Astrocyte (in vitro differentiated cells and primary cell): Measurements from ENCODE around the gene CNP. TPM values are rescaled to one million over a fixed set of nuclear protein-coding genes. Genes with fewer than 3 reads are reported as not detected.
"Not testable (repeated sequence)": the region's sequence is repeated elsewhere in the genome, so short reads cannot be mapped to it uniquely, and the experiment has no call there.

Experiments used
- DNase-seq: peaks from one replicate; pipeline ENCODE4 v3.0.0-alpha.2; 2010; ENCODE audit warnings: low read depth
- FAIRE-seq: peaks from 2 replicates; lab custom pipeline; 2011; peaks lifted over from hg19 to GRCh38; lab: Jason Lieb, UNC
- H2AFZ ChIP-seq: 2 replicates; pipeline ENCODE4 v1.6.0; 2012; ENCODE audit warnings: low read depth, low read length, inconsistent platforms
- H3K27ac ChIP-seq: 2 replicates; pipeline ENCODE4 v1.5.1; 2011; ENCODE audit warnings: low read depth, low read length, inconsistent platforms
- H3K27me3 ChIP-seq: 2 replicates; pipeline ENCODE4 v1.6.0; 2011; ENCODE audit warnings: low read length, inconsistent platforms; ENCODE audit not compliant: insufficient read depth
- H3K36me3 ChIP-seq: 2 replicates; pipeline ENCODE4 v1.5.1; 2011; ENCODE audit warnings: low read length, inconsistent platforms; ENCODE audit not compliant: insufficient read depth
- H3K4me1 ChIP-seq: 2 replicates; pipeline ENCODE4 v1.5.1; 2011; ENCODE audit warnings: low read length, inconsistent platforms; ENCODE audit not compliant: insufficient read depth
- H3K4me2 ChIP-seq: 2 replicates; pipeline ENCODE4 v1.6.0; 2012; ENCODE audit warnings: low read length, inconsistent platforms
- H3K4me3 ChIP-seq: 2 replicates; pipeline ENCODE4 v1.5.1; 2011; ENCODE audit warnings: low read depth, mild to moderate bottlenecking, low read length, inconsistent platforms; ENCODE audit not compliant: insufficient read depth
- H3K79me2 ChIP-seq: 2 replicates; pipeline ENCODE4 v1.6.0; 2012; ENCODE audit warnings: mild to moderate bottlenecking, low read length, inconsistent platforms; ENCODE audit not compliant: insufficient read depth
- H3K9ac ChIP-seq: 2 replicates; pipeline ENCODE4 v1.6.0; 2012; ENCODE audit warnings: mild to moderate bottlenecking, low read length, inconsistent platforms
- H3K9me3 ChIP-seq: 2 replicates; pipeline ENCODE4 v1.5.1; 2012; ENCODE audit warnings: low read depth, mild to moderate bottlenecking, low read length, inconsistent platforms; ENCODE audit not compliant: insufficient read depth
- H4K20me1 ChIP-seq: 2 replicates; pipeline ENCODE4 v1.6.0; 2012; ENCODE audit warnings: low read length, inconsistent platforms; ENCODE audit not compliant: insufficient read depth
- H3K27ac Mint-ChIP-seq: one replicate; pipeline ENCODE4 v1.8.0; 2021; ENCODE audit warnings: mild to moderate bottlenecking, mixed read lengths; ENCODE audit not compliant: unreplicated experiment
- H3K27me3 Mint-ChIP-seq: one replicate; pipeline ENCODE4 v1.8.0; 2021; ENCODE audit warnings: low read depth, mixed read lengths; ENCODE audit not compliant: unreplicated experiment
- H3K36me3 Mint-ChIP-seq: one replicate; pipeline ENCODE4 v1.8.0; 2021; ENCODE audit warnings: low read depth, mixed read lengths; ENCODE audit not compliant: unreplicated experiment
- H3K4me1 Mint-ChIP-seq: one replicate; pipeline ENCODE4 v1.8.0; 2021; ENCODE audit warnings: low read depth, mixed read lengths; ENCODE audit not compliant: unreplicated experiment
- H3K4me3 Mint-ChIP-seq: one replicate; pipeline ENCODE4 v1.8.0; 2021; ENCODE audit warnings: mild to moderate bottlenecking, moderate library complexity, mixed read lengths; ENCODE audit not compliant: unreplicated experiment
- H3K9me3 Mint-ChIP-seq: one replicate; pipeline ENCODE4 v1.8.0; 2021; ENCODE audit warnings: mild to moderate bottlenecking, mixed read lengths; ENCODE audit not compliant: unreplicated experiment
- CTCF ChIP-seq: IDR thresholded peaks from 2 replicates; pipeline ENCODE4 v1.5.1; 2011; ENCODE audit warnings: low read depth, mild to moderate bottlenecking, inconsistent platforms, low read length, moderate library complexity; ENCODE audit not compliant: insufficient read depth
- EZH2 ChIP-seq: IDR thresholded peaks from 2 replicates; pipeline ENCODE4 v1.6.1; 2012; ENCODE audit warnings: mild to moderate bottlenecking, low read length, inconsistent platforms; ENCODE audit not compliant: insufficient read depth
- total RNA-seq: library from RNA; stranded (reverse); gene quantifications from 2 replicates; pipeline ENCODE4 v1.2.1, GENCODE V29; 2021

The CNP gene
- total RNA-seq, 1 donor from 2014 or later, result 169 TPM

GRCh38 chr17:42002792-42003301 is 36.3 kb downstream of the CNP start:
- Histone ChIP-seq H3K36me3 (peaks cover 16% of the 10 kb centered on the region), H3K9ac (peak overlapping the region; percentile 1), H3K9me3 (no peaks in the 10 kb centered on the region), H3K4me2 (peak overlapping the region; percentile 59), H3K4me1 (peaks cover 20% of the 10 kb centered on the region), H3K27ac (peak overlapping the region; percentile 20), H3K4me3 (no peak overlapping the region), H3K79me2 (peaks cover 76% of the 10 kb centered on the region), H2AFZ (no peak overlapping the region), H3K27me3 (no peaks in the 10 kb centered on the region), H4K20me1 (peaks cover 65% of the 10 kb centered on the region)
- Mint-ChIP-seq H3K4me3 (peak overlapping the region; percentile 46), H3K27me3 (no peaks in the 10 kb centered on the region), H3K36me3 (peaks cover 11% of the 10 kb centered on the region), H3K27ac (peak overlapping the region; percentile 28), H3K9me3 (no peaks in the 10 kb centered on the region), H3K4me1 (peaks cover 34% of the 10 kb centered on the region)
- DNase-seq (peak; percentile 67), FAIRE-seq (no peak)
- TF ChIP-seq EZH2, result no peak
- no peak for TF ChIP-seq CTCF

GRCh38 chr17:42005166-42005565 is 38.6 kb downstream of the CNP start:
- Mint-ChIP-seq H3K27ac (no peak overlapping the region), H3K4me3 (no peak overlapping the region), H3K9me3 (no peaks in the 10 kb centered on the region), H3K4me1 (peaks cover 40% of the 10 kb centered on the region), H3K27me3 (no peaks in the 10 kb centered on the region), H3K36me3 (peaks cover 17% of the 10 kb centered on the region)
- TF ChIP-seq EZH2 (no peak), CTCF (no peak)
- FAIRE-seq (no peak), DNase-seq (no peak)
- Histone ChIP-seq H3K27ac (no peak overlapping the region), H3K79me2 (peaks cover 99% of the 10 kb centered on the region), H3K9me3 (no peaks in the 10 kb centered on the region), H3K36me3 (peaks cover 9% of the 10 kb centered on the region), H3K4me2 (no peak overlapping the region), H3K9ac (no peak overlapping the region), H3K4me1 (peaks cover 20% of the 10 kb centered on the region), H2AFZ (no peak overlapping the region), H3K4me3 (no peak overlapping the region), H3K27me3 (no peaks in the 10 kb centered on the region), H4K20me1 (peaks cover 74% of the 10 kb centered on the region)

- Mint-ChIP-seq H3K4me3 (no peak overlapping the region), H3K9me3 (no peaks in the 10 kb centered on the region), H3K27me3 (no peaks in the 10 kb centered on the region), H3K27ac (peak overlapping the region; percentile 54), H3K36me3 (peaks cover 13% of the 10 kb centered on the region), H3K4me1 (peaks cover 21% of the 10 kb centered on the region)
- H4K20me1 ChIP-seq, result peaks cover 74% of the 10 kb centered on the region
- no peak overlapping the region for H3K4me3 ChIP-seq
- H3K36me3 ChIP-seq, result no peaks in the 10 kb centered on the region
- H3K4me2 ChIP-seq, result no peak overlapping the region
- no peak for TF ChIP-seq EZH2
- TF ChIP-seq CTCF, result no peak
- H3K27me3 ChIP-seq, result no peaks in the 10 kb centered on the region
- H3K9me3 ChIP-seq, result no peaks in the 10 kb centered on the region
- no peak overlapping the region for H2AFZ ChIP-seq
- DNase-seq (no peak), FAIRE-seq (no peak)
- H3K27ac ChIP-seq, result no peak overlapping the region
- H3K9ac ChIP-seq, result no peak overlapping the region
- H3K4me1 ChIP-seq, result peaks cover 8% of the 10 kb centered on the region
- peaks cover 100% of the 10 kb centered on the region for H3K79me2 ChIP-seq
Measured at GRCh38 chr17:42009170-42009569, 42.6 kb downstream of the CNP start.

GRCh38 chr17:42010266-42010680 is 43.7 kb downstream of the CNP start:
- not testable (repeated sequence) for H3K4me3 Mint-ChIP-seq, H3K27ac Mint-ChIP-seq, H3K4me3 ChIP-seq, H2AFZ ChIP-seq, H3K4me1 ChIP-seq, H3K27me3 ChIP-seq, H3K27me3 Mint-ChIP-seq, H3K9ac ChIP-seq, FAIRE-seq, H3K27ac ChIP-seq, H3K9me3 Mint-ChIP-seq, H3K36me3 ChIP-seq, H3K9me3 ChIP-seq
- Histone ChIP-seq H3K79me2 (peaks cover 100% of the 10 kb centered on the region), H4K20me1 (peaks cover 65% of the 10 kb centered on the region), H3K4me2 (peak overlapping the region; percentile 28)
- peak; percentile 29 for DNase-seq
- H3K4me1 Mint-ChIP-seq, result peaks cover 20% of the 10 kb centered on the region
- H3K36me3 Mint-ChIP-seq, result peaks cover 13% of the 10 kb centered on the region
